HepG2 (cell line): ENCODE data around the gene VPS52. TPM values are rescaled to one million over a fixed set of nuclear protein-coding genes. Genes with fewer than 3 reads are reported as not detected.

Experiments
- CEBPZ ChIP-seq: IDR thresholded peaks from 2 replicates; pipeline ENCODE4 v1.6.1; 2012; ENCODE audit warnings: low read length, improper control_type of control experiment
- EEA1 ChIP-seq: sonication (generic); formaldehyde crosslinking; IDR thresholded peaks from 2 replicates; pipeline ENCODE4 v1.5.1; 2020; ENCODE audit warnings: mild to moderate bottlenecking, missing genetic modification reagents, borderline replicate concordance
- ETV5 ChIP-seq: IDR thresholded peaks from 2 replicates; pipeline ENCODE4 v1.6.1; 2018; ENCODE audit warnings: missing biosample characterization, missing genetic modification reagents, inconsistent platforms, borderline replicate concordance
- POGZ ChIP-seq: sonication (generic); formaldehyde crosslinking; IDR thresholded peaks from 2 replicates; pipeline ENCODE4 v1.4.0; 2020; ENCODE audit warnings: mild to moderate bottlenecking, missing genetic modification reagents
- POLR2AphosphoS5 ChIP-seq: IDR thresholded peaks from 2 replicates; pipeline ENCODE4 v1.6.1; 2012; ENCODE audit warnings: low read depth, low read length
- SMARCE1 ChIP-seq: fragments of 450-650 bp; IDR thresholded peaks from 2 replicates; pipeline ENCODE4 v1.6.1; 2017; ENCODE audit warnings: borderline replicate concordance
- SP2 ChIP-seq: sonication (generic); formaldehyde crosslinking; IDR thresholded peaks from 2 replicates; pipeline ENCODE4 v1.5.1; 2020; ENCODE audit warnings: mild to moderate bottlenecking, missing genetic modification reagents
- SRF ChIP-seq: IDR thresholded peaks from 2 replicates; pipeline ENCODE4 v1.6.1; 2011; ENCODE audit warnings: mild to moderate bottlenecking, low read depth, low read length, moderate library complexity
- TBX3 ChIP-seq: fragments of 450-650 bp; IDR thresholded peaks from 2 replicates; pipeline ENCODE4 v1.6.1; 2017; ENCODE audit warnings: antibody characterized with exemption, mild to moderate bottlenecking, inconsistent platforms, borderline replicate concordance
- ZBTB38 ChIP-seq: sonication (generic); formaldehyde crosslinking; IDR thresholded peaks from 2 replicates; pipeline ENCODE4 v1.5.1; 2020; ENCODE audit warnings: mild to moderate bottlenecking, missing genetic modification reagents
- ZBTB8A ChIP-seq: sonication (generic); formaldehyde crosslinking; IDR thresholded peaks from 2 replicates; pipeline ENCODE4 v1.4.0; 2020; ENCODE audit warnings: mild to moderate bottlenecking, low read depth, missing genetic modification reagents, borderline replicate concordance
- ZFP36L1 ChIP-seq: sonication (generic); formaldehyde crosslinking; IDR thresholded peaks from 2 replicates; pipeline ENCODE4 v1.8.0; 2022; ENCODE audit warnings: mild to moderate bottlenecking, missing genetic modification reagents, moderate library complexity
- ZFP62 ChIP-seq: sonication (generic); formaldehyde crosslinking; IDR thresholded peaks from 2 replicates; pipeline ENCODE4 v1.4.0; 2020; ENCODE audit warnings: missing genetic modification reagents
- ZNF263 ChIP-seq: sonication (generic); formaldehyde crosslinking; IDR thresholded peaks from 2 replicates; pipeline ENCODE4 v1.4.0; 2020; ENCODE audit warnings: missing genetic modification reagents
- ZNF451 ChIP-seq: sonication (generic); formaldehyde crosslinking; IDR thresholded peaks from 2 replicates; pipeline ENCODE4 v1.5.0; 2020; ENCODE audit warnings: mild to moderate bottlenecking, missing genetic modification reagents
- ZNF484 ChIP-seq: sonication (generic); formaldehyde crosslinking; IDR thresholded peaks from 2 replicates; pipeline ENCODE4 v1.5.1; 2020; ENCODE audit warnings: mild to moderate bottlenecking, low read depth, missing genetic modification reagents, borderline replicate concordance
- polyA plus RNA-seq, 8 experiments: library from polyadenylated mRNA; depleted of rRNA in 3 of 8; stranded (reverse) in 7 of 8; unstranded in 1 of 8; fragments of >200 nt; fragmentation: Illumina TruSeq in 4 of 8; extraction: Trizol in 4 of 8; gene quantifications; 2 replicates each; pipeline versions ENCODE4 v1.2.1 to v1.2.3, GENCODE V29; 2011 to 2016; ENCODE audit warnings: low read depth in 4 of 8, missing spikeins in 1 of 8, mixed read lengths in 1 of 8; ENCODE audit not compliant: insufficient read depth in 1 of 8
- total RNA-seq, 5 experiments: library from RNA; depleted of rRNA; stranded (reverse); fragments of >200 nt; fragmentation: Illumina TruSeq; extraction: Trizol; gene quantifications; 2 replicates each; pipeline ENCODE4 v1.2.3, GENCODE V29; 2016; ENCODE audit warnings: low read depth in 1 of 5
- TF ChIP-seq, protein P1 (sequence below): sonication (generic); formaldehyde crosslinking; IDR thresholded peaks from 2 replicates; pipeline ENCODE4 v1.5.0; 2020; ENCODE audit warnings: mild to moderate bottlenecking, missing genetic modification reagents, moderate library complexity
- TF ChIP-seq, protein P2 (sequence below): sonication (generic); formaldehyde crosslinking; IDR thresholded peaks from 2 replicates; pipeline ENCODE4 v1.9.0; 2022; ENCODE audit warnings: low read depth, missing genetic modification reagents
- TF ChIP-seq, protein P3 (sequence below): sonication (generic); formaldehyde crosslinking; IDR thresholded peaks from 2 replicates; pipeline ENCODE4 v1.8.1; 2023; ENCODE audit warnings: mild to moderate bottlenecking, inconsistent platforms, moderate library complexity, missing genetic modification reagents, borderline replicate concordance
- TF ChIP-seq, protein P4 (sequence below): sonication (generic); formaldehyde crosslinking; IDR thresholded peaks from 2 replicates; pipeline ENCODE4 v1.4.0; 2020; ENCODE audit warnings: low read depth, mild to moderate bottlenecking, missing genetic modification reagents

The VPS52 gene
- total and polyA plus RNA-seq, 2 of the 13 experiments (the other 11 are each of a cell fraction or from before 2014, with no cell fraction given) = 48.9 to 85.5 TPM

- TF ChIP-seq, protein P1, sequence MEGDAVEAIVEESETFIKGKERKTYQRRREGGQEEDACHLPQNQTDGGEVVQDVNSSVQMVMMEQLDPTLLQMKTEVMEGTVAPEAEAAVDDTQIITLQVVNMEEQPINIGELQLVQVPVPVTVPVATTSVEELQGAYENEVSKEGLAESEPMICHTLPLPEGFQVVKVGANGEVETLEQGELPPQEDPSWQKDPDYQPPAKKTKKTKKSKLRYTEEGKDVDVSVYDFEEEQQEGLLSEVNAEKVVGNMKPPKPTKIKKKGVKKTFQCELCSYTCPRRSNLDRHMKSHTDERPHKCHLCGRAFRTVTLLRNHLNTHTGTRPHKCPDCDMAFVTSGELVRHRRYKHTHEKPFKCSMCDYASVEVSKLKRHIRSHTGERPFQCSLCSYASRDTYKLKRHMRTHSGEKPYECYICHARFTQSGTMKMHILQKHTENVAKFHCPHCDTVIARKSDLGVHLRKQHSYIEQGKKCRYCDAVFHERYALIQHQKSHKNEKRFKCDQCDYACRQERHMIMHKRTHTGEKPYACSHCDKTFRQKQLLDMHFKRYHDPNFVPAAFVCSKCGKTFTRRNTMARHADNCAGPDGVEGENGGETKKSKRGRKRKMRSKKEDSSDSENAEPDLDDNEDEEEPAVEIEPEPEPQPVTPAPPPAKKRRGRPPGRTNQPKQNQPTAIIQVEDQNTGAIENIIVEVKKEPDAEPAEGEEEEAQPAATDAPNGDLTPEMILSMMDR (CRISPR knock-in tag) = no peak
- no peak for TF ChIP-seq ZNF484 (CRISPR knock-in tag)
- TF ChIP-seq ETV5 (CRISPR knock-in tag) = peak; percentile 71
- peak; percentile 68 for TF ChIP-seq POGZ (CRISPR knock-in tag)
- peak; percentile 100 for TF ChIP-seq POLR2AphosphoS5
- peak; percentile 86 for TF ChIP-seq SP2 (CRISPR knock-in tag)
- TF ChIP-seq, protein P2, sequence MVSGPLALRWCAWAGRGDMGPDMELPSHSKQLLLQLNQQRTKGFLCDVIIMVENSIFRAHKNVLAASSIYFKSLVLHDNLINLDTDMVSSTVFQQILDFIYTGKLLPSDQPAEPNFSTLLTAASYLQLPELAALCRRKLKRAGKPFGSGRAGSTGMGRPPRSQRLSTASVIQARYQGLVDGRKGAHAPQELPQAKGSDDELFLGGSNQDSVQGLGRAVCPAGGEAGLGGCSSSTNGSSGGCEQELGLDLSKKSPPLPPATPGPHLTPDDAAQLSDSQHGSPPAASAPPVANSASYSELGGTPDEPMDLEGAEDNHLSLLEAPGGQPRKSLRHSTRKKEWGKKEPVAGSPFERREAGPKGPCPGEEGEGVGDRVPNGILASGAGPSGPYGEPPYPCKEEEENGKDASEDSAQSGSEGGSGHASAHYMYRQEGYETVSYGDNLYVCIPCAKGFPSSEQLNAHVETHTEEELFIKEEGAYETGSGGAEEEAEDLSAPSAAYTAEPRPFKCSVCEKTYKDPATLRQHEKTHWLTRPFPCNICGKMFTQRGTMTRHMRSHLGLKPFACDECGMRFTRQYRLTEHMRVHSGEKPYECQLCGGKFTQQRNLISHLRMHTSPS (CRISPR knock-in tag) = no peak
- peak; percentile 92 for TF ChIP-seq ZBTB38 (CRISPR knock-in tag)
- TF ChIP-seq, protein P3, sequence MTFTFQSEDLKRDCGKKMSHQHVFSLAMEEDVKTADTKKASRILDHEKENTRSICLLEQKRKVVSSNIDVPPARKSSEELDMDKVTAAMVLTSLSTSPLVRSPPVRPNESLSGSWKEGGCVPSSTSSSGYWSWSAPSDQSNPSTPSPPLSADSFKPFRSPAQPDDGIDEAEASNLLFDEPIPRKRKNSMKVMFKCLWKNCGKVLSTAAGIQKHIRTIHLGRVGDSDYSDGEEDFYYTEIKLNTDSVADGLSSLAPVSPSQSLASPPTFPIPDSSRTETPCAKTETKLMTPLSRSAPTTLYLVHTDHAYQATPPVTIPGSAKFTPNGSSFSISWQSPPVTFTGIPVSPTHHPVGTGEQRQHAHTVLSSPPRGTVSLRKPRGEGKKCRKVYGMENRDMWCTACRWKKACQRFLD (CRISPR knock-in tag) = peak; percentile 97
- TF ChIP-seq EEA1 (CRISPR knock-in tag) = no peak; the same call in 1 of the 2 replicates
- no peak for TF ChIP-seq ZFP62 (CRISPR knock-in tag)
- 0 out of 2 replicates have a peak, but pooled peaks have one; percentile 36 for TF ChIP-seq ZNF263 (CRISPR knock-in tag)
- TF ChIP-seq CEBPZ = no peak
- TF ChIP-seq SMARCE1 = no peak
- peak; percentile 88 for TF ChIP-seq ZFP36L1 (CRISPR knock-in tag)
- TF ChIP-seq SRF = peak; percentile 71
- TF ChIP-seq TBX3 = peak; percentile 43; the same call in 1 of the 2 replicates
- no peak for TF ChIP-seq ZNF451 (CRISPR knock-in tag)
- TF ChIP-seq, protein P4, sequence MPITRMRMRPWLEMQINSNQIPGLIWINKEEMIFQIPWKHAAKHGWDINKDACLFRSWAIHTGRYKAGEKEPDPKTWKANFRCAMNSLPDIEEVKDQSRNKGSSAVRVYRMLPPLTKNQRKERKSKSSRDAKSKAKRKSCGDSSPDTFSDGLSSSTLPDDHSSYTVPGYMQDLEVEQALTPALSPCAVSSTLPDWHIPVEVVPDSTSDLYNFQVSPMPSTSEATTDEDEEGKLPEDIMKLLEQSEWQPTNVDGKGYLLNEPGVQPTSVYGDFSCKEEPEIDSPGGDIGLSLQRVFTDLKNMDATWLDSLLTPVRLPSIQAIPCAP (CRISPR knock-in tag) = 0 out of 2 replicates have a peak, but pooled peaks have one; percentile 25
- TF ChIP-seq ZBTB8A (CRISPR knock-in tag) = peak; percentile 93
Measured at GRCh38 chr6:33271468-33272274, at the start of gene VPS52, which contains the start of gene RPS18 (continued).
